ENCODE results near the gene ARHGEF12.

Gene ARHGEF12

GRCh38 chr11:120455487-120455886, 119.3 kb downstream of the ARHGEF12 start:
- in situ Hi-C loops (cut with MboI; ENCODE audit: low pct_unique_long_range_greater_than_20kb, low sequenced_read_pairs, unreplicated experiment): no loop called here
- DNase-seq (ENCODE audit: low spot score): no peak
- no peak for TF ChIP-seq CTCF (IDR thresholded peaks at IDR 0.05; ENCODE audit: extremely low read depth, insufficient read depth, missing control alignments)

GRCh38 chr11:120457996-120458395, 121.8 kb downstream of the ARHGEF12 start:
- no peak for DNase-seq (ENCODE audit: low spot score)
- TF ChIP-seq CTCF (IDR thresholded peaks at IDR 0.05; ENCODE audit: extremely low read depth, insufficient read depth, missing control alignments): no peak
- in situ Hi-C loops (cut with MboI; ENCODE audit: low pct_unique_long_range_greater_than_20kb, low sequenced_read_pairs, unreplicated experiment): no loop called here

- TF ChIP-seq CTCF (IDR thresholded peaks at IDR 0.05; ENCODE audit: extremely low read depth, insufficient read depth, missing control alignments): no peak
- in situ Hi-C loops (cut with MboI; ENCODE audit: low pct_unique_long_range_greater_than_20kb, low sequenced_read_pairs, unreplicated experiment): no loop called here
- DNase-seq (ENCODE audit: low spot score): no peak
Measured at GRCh38 chr11:120462825-120463224, 126.6 kb downstream of the ARHGEF12 start.

- DNase-seq (ENCODE audit: low spot score): no peak
- in situ Hi-C loops (cut with MboI; ENCODE audit: low pct_unique_long_range_greater_than_20kb, low sequenced_read_pairs, unreplicated experiment): no loop called here
- TF ChIP-seq CTCF (IDR thresholded peaks at IDR 0.05; ENCODE audit: extremely low read depth, insufficient read depth, missing control alignments): no peak
Measured at GRCh38 chr11:120465921-120466534, 129.8 kb downstream of the ARHGEF12 start.

- no peak for TF ChIP-seq CTCF (IDR thresholded peaks at IDR 0.05; ENCODE audit: extremely low read depth, insufficient read depth, missing control alignments)
- no peak for DNase-seq (ENCODE audit: low spot score)
- in situ Hi-C loops (cut with MboI; ENCODE audit: low pct_unique_long_range_greater_than_20kb, low sequenced_read_pairs, unreplicated experiment): no loop called here
Measured at GRCh38 chr11:120467627-120468026, 131.4 kb downstream of the ARHGEF12 start.

GRCh38 chr11:120471131-120471530, 134.9 kb downstream of the ARHGEF12 start:
- in situ Hi-C loops (cut with MboI; ENCODE audit: low pct_unique_long_range_greater_than_20kb, low sequenced_read_pairs, unreplicated experiment): no loop called here
- DNase-seq (ENCODE audit: low spot score): no peak
- TF ChIP-seq CTCF (IDR thresholded peaks at IDR 0.05; ENCODE audit: extremely low read depth, insufficient read depth, missing control alignments): no peak
